HCT116 (cell line): ENCODE measurements around the gene CLDN2. TPM values are rescaled to one million over a fixed set of nuclear protein-coding genes. Genes with fewer than 3 reads are reported as not detected.

Source experiments
- ATAC-seq: fragments of 200-7000 bp; cut with Tn5 transposase; 2 replicates; pipeline ENCODE4 v1.9.1; 2020; ENCODE audit warnings: mild to moderate bottlenecking, moderate library complexity
- BruUV-seq: library from RNA; stranded (reverse); fragments of 400-500 nt; replicated peaks from 2 replicates; lab custom pipeline; 2021; lab: Mats Ljungman, UMichigan
- CTCF ChIA-PET: fragments of 300-600 bp; sonication (Branson Sonifier 250); formaldehyde crosslinking; loops from one replicate; lab custom pipeline; 2021; ENCODE audit warnings: antibody characterized with exemption; lab: Charles Lee
- POLR2A ChIA-PET: fragments of 300-600, 350-600 bp; sonication (Branson Sonifier 250); formaldehyde crosslinking; loops from one replicate; lab custom pipeline; 2021; ENCODE audit warnings: antibody characterized with exemption; lab: Charles Lee
- RAD21 ChIA-PET, 2 experiments: fragments of 300-600 bp; sonication (Branson Sonifier 250); formaldehyde crosslinking; loops; one replicate each; lab custom pipeline; 2023; ENCODE audit warnings: low total read pairs in 2 of 2; ENCODE audit not compliant: uncharacterized antibody in 2 of 2, unreplicated experiment in 2 of 2, low non-redundant PET in 1 of 2; lab: Charles Lee
- DNase-seq: peaks from one replicate; pipeline ENCODE4 v3.0.0-alpha.2; 2010; ENCODE audit warnings: low read depth, low spot score
- H2AFZ ChIP-seq: fragments of 200-600 bp; shearing (Covaris generic), sonication (generic); 2 replicates; pipeline ENCODE4 v1.6.1; 2017; ENCODE audit warnings: low read depth, mixed run types, mixed read lengths, antibody characterized with exemption, low read length; ENCODE audit not compliant: poor library complexity, severe bottlenecking
- H3K27ac ChIP-seq: 2 replicates; pipeline ENCODE4 v1.5.1; 2012; ENCODE audit warnings: low read depth, low read length
- H3K27me3 ChIP-seq: fragments of 200-600 bp; sonication (generic); 2 replicates; pipeline ENCODE4 v1.6.1; 2016; ENCODE audit warnings: mixed run types, low read length, mixed read lengths; ENCODE audit not compliant: insufficient read depth
- H3K36me3 ChIP-seq, 2 experiments: fragments of 200-500 bp in 1 of 2; fragments of 200-600 bp in 1 of 2; sonication (Bioruptor generic) in 1 of 2; sonication (generic) in 1 of 2; 2 replicates each; pipeline versions ENCODE4 v1.5.1 to v1.6.1; 2014 to 2016; ENCODE audit warnings: low read length in 2 of 2, inconsistent platforms in 1 of 2, mixed read lengths in 1 of 2, mixed run types in 1 of 2; ENCODE audit not compliant: insufficient read depth in 2 of 2, control insufficient read depth in 1 of 2
- H3K4me1 ChIP-seq, 2 experiments: fragments of 200-600 bp in 1 of 2; sonication (generic) in 1 of 2; 2 replicates each; pipeline versions ENCODE4 v1.5.1 to v1.6.1; 2012 to 2017; ENCODE audit warnings: low read length in 2 of 2, inconsistent platforms in 1 of 2, mild to moderate bottlenecking in 1 of 2, mixed read lengths in 1 of 2, mixed run types in 1 of 2, moderate library complexity in 1 of 2; ENCODE audit not compliant: insufficient read depth in 2 of 2, control insufficient read depth in 1 of 2
- H3K4me2 ChIP-seq: fragments of 200-600 bp; sonication (generic); 2 replicates; pipeline ENCODE4 v1.6.1; 2017; ENCODE audit warnings: mixed run types, low read length, mixed read lengths
- H3K4me3 ChIP-seq, 2 experiments: fragments of 200-600 bp in 1 of 2; sonication (generic) in 1 of 2; replicated peaks in 1 of 2; 2 replicates each; pipeline ENCODE4 v1.5.1; 2011 to 2016; ENCODE audit warnings: low read length in 2 of 2, control low read depth in 1 of 2, low read depth in 1 of 2, mild to moderate bottlenecking in 1 of 2, mixed read lengths in 1 of 2, mixed run types in 1 of 2
- H3K79me2 ChIP-seq: fragments of 200-600 bp; sonication (generic); 2 replicates; pipeline ENCODE4 v1.6.1; 2017; ENCODE audit warnings: mild to moderate bottlenecking, mixed run types, low read length, moderate library complexity, mixed read lengths; ENCODE audit not compliant: insufficient read depth
- H3K9ac ChIP-seq: fragments of 200-600 bp; sonication (generic); 2 replicates; pipeline ENCODE4 v1.6.1; 2016; ENCODE audit warnings: low read length, mixed read lengths
- H3K9me2 ChIP-seq: fragments of 200-600 bp; sonication (generic), shearing (Covaris generic); 2 replicates; pipeline ENCODE4 v1.6.1; 2017; ENCODE audit warnings: mixed run types, mild to moderate bottlenecking, moderate library complexity; ENCODE audit not compliant: insufficient read depth
- H3K9me3 ChIP-seq, 2 experiments: fragments of 200-500 bp in 1 of 2; fragments of 200-600 bp in 1 of 2; sonication (Bioruptor generic) in 1 of 2; sonication (generic) in 1 of 2; 2 replicates each; pipeline ENCODE4 v1.6.1; 2014 to 2017; ENCODE audit warnings: low read length in 2 of 2, mixed read lengths in 2 of 2, inconsistent platforms in 1 of 2, low read depth in 1 of 2, mild to moderate bottlenecking in 1 of 2, mixed run types in 1 of 2, moderate library complexity in 1 of 2; ENCODE audit not compliant: control insufficient read depth in 1 of 2, insufficient read depth in 1 of 2
- H4K20me1 ChIP-seq: fragments of 200-600 bp; sonication (generic), shearing (Covaris generic); 2 replicates; pipeline ENCODE4 v1.6.1; 2017; ENCODE audit warnings: mixed run types, mild to moderate bottlenecking, moderate library complexity; ENCODE audit not compliant: insufficient read depth
- ATF3 ChIP-seq: IDR thresholded peaks from 2 replicates; pipeline ENCODE4 v1.6.1; 2012
- CBX3 ChIP-seq: IDR thresholded peaks from 2 replicates; pipeline ENCODE4 v1.6.1; 2012; ENCODE audit warnings: low read depth
- CTCF ChIP-seq, 3 experiments: fragments of 200-600 bp in 1 of 3; sonication (generic) in 1 of 3; IDR thresholded peaks in 2 of 3; conservative IDR thresholded peaks in 1 of 3; 2 replicates each; pipeline ENCODE4 v1.5.1; 2012 to 2017; ENCODE audit warnings: low read depth in 2 of 3, low read length in 2 of 3, antibody characterized with exemption in 1 of 3, borderline replicate concordance in 1 of 3, control low read depth in 1 of 3, mild to moderate bottlenecking in 1 of 3, mixed read lengths in 1 of 3, mixed run types in 1 of 3, moderate library complexity in 1 of 3; ENCODE audit not compliant: insufficient read depth in 1 of 3
- EGR1 ChIP-seq: IDR thresholded peaks from 2 replicates; pipeline ENCODE4 v1.6.1; 2012; ENCODE audit warnings: low read depth
- ELF1 ChIP-seq: IDR thresholded peaks from 2 replicates; pipeline ENCODE4 v1.6.1; 2012; ENCODE audit warnings: low read depth, borderline replicate concordance
- EZH2 ChIP-seq: fragments of 200-600 bp; sonication (generic); IDR thresholded peaks from 2 replicates; pipeline ENCODE4 v1.6.1; 2017; ENCODE audit warnings: antibody characterized with exemption, mixed run types
- EZH2phosphoT487 ChIP-seq: fragments of 200-600 bp; IDR thresholded peaks from 2 replicates; pipeline ENCODE4 v1.6.1; 2018; ENCODE audit warnings: antibody characterized with exemption, borderline replicate concordance
- FOSL1 ChIP-seq: IDR thresholded peaks from 2 replicates; pipeline ENCODE4 v1.6.1; 2012; ENCODE audit warnings: low read depth
- JUND ChIP-seq: IDR thresholded peaks from 2 replicates; pipeline ENCODE4 v1.6.1; 2012
- MAX ChIP-seq: IDR thresholded peaks from 2 replicates; pipeline ENCODE4 v1.6.1; 2012
- POLR2AphosphoS5 ChIP-seq: IDR thresholded peaks from 2 replicates; pipeline ENCODE4 v1.6.1; 2011; ENCODE audit warnings: mild to moderate bottlenecking, low read depth, low read length, moderate library complexity
- RAD21 ChIP-seq: IDR thresholded peaks from 2 replicates; pipeline ENCODE4 v1.6.1; 2012; ENCODE audit warnings: low read depth, mild to moderate bottlenecking
- SIN3A ChIP-seq: IDR thresholded peaks from 2 replicates; pipeline ENCODE4 v1.6.1; 2012; ENCODE audit warnings: low read depth
- SP1 ChIP-seq: IDR thresholded peaks from 2 replicates; pipeline ENCODE4 v1.6.1; 2012; ENCODE audit warnings: low read depth
- SRF ChIP-seq: IDR thresholded peaks from 2 replicates; pipeline ENCODE4 v1.6.1; 2012; ENCODE audit warnings: low read depth
- TCF7L2 ChIP-seq: IDR thresholded peaks from 2 replicates; pipeline ENCODE4 v1.7.0; 2011; ENCODE audit warnings: borderline replicate concordance, inconsistent platforms; ENCODE audit not compliant: insufficient read depth, insufficient read length; ENCODE audit errors: extremely low read depth
- YY1 ChIP-seq: IDR thresholded peaks from 2 replicates; pipeline ENCODE4 v1.6.1; 2011; ENCODE audit warnings: low read length, low read depth, moderate library complexity, mild to moderate bottlenecking; ENCODE audit not compliant: insufficient replicate concordance; ENCODE audit errors: extremely low read depth
- ZBTB33 ChIP-seq: IDR thresholded peaks from 2 replicates; pipeline ENCODE4 v1.6.1; 2011; ENCODE audit warnings: mild to moderate bottlenecking, low read length, moderate library complexity; ENCODE audit not compliant: insufficient replicate concordance; ENCODE audit errors: extremely low read depth
- ZFX ChIP-seq: fragments of 450-650 bp; IDR thresholded peaks from 2 replicates; pipeline ENCODE4 v1.6.1; 2017
- intact Hi-C: fragments of 100-400 bp; cut with micrococcal nuclease; formaldehyde crosslinking; loops from 2 replicates; pipeline ENCODE4 v1.10.0; 2022
- total RNA-seq: library from RNA; stranded (reverse); gene quantifications from one replicate; pipeline ENCODE4 v1.2.1, GENCODE V29; 2021; ENCODE audit not compliant: unreplicated experiment

Gene CLDN2
- total RNA-seq, 1 experiment from 2014 or later, result 0.10 TPM

- TF ChIP-seq CTCF (IDR thresholded peaks at IDR 0.05 in 2 of 3, conservative IDR thresholded peaks at IDR 0.05 in 1 of 3; ENCODE audit: borderline replicate concordance in 1 of 3, insufficient read depth in 1 of 3, low read depth in 2 of 3, low read length in 2 of 3) (no peak), EGR1 (no peak), EZH2 (no peak), TCF7L2 (no peak)
These were observed 31.9 kb downstream of the CLDN2 start (continued) for GRCh38 chrX:106952089-106952488.

- no TSS peak for BruUV-seq
- no peak overlapping the region for H2AFZ ChIP-seq
- no peaks in the 10 kb centered on the region for H4K20me1 ChIP-seq
- no peaks in the 10 kb centered on the region for H3K27me3 ChIP-seq
- H3K9ac ChIP-seq, result no peak overlapping the region
- H3K4me1 ChIP-seq, result peaks cover 0 to 3% of the 10 kb centered on the region in 2 experiments; a peak in 3 of 4 replicates
- H3K79me2 ChIP-seq, result no peaks in the 10 kb centered on the region
- intact Hi-C loops, result no loop called here
- no peak overlapping the region for H3K4me2 ChIP-seq
- H3K9me2 ChIP-seq, result no peaks in the 10 kb centered on the region
- no peaks in the 10 kb centered on the region for H3K36me3 ChIP-seq
- H3K27ac ChIP-seq, result no peak overlapping the region
- DNase-seq, result no peak
- no peaks in the 10 kb centered on the region for H3K9me3 ChIP-seq
- POLR2A ChIA-PET, result no interaction called here
- TF ChIP-seq CTCF (IDR thresholded peaks at IDR 0.05 in 2 of 3, conservative IDR thresholded peaks at IDR 0.05 in 1 of 3; ENCODE audit: borderline replicate concordance in 1 of 3, insufficient read depth in 1 of 3, low read depth in 2 of 3, low read length in 2 of 3), result no peak
- no peak for TF ChIP-seq TCF7L2
- TF ChIP-seq ELF1, result no peak
- TF ChIP-seq EZH2, result no peak
- no peak for TF ChIP-seq EGR1
- no peak for TF ChIP-seq SRF
- no peak for TF ChIP-seq EZH2phosphoT487
- no peak for TF ChIP-seq ZBTB33
- no peak for TF ChIP-seq ATF3
- no peak for TF ChIP-seq JUND
- no peak for TF ChIP-seq ZFX
- TF ChIP-seq FOSL1, result no peak
- TF ChIP-seq YY1, result no peak
- TF ChIP-seq RAD21, result no peak
- TF ChIP-seq SP1, result no peak
- TF ChIP-seq CBX3, result no peak
- TF ChIP-seq MAX, result no peak
- TF ChIP-seq SIN3A, result no peak
- TF ChIP-seq POLR2AphosphoS5, result no peak
- TF ChIP-seq, all 23 proteins: peak for 0
- ATAC-seq, result no peak
- CTCF ChIA-PET, result interaction anchor here (0.6 kb wide), 1 partner anchor 54 kb away, joined by 3 read pairs; no protein-coding TSS in a partner anchor
- RAD21 ChIA-PET, result no interaction called here
- no peak overlapping the region for H3K4me3 ChIP-seq
These were observed 32.3 kb downstream of the CLDN2 start for GRCh38 chrX:106952538-106952937.
